ENCODE data around the gene TFAP2C. TPM values are rescaled to one million over a fixed set of nuclear protein-coding genes. Genes with fewer than 3 reads are reported as not detected.

TFAP2C gene
- total RNA-seq, 1 experiment from 2014 or later = 23.7 TPM

DNA sequence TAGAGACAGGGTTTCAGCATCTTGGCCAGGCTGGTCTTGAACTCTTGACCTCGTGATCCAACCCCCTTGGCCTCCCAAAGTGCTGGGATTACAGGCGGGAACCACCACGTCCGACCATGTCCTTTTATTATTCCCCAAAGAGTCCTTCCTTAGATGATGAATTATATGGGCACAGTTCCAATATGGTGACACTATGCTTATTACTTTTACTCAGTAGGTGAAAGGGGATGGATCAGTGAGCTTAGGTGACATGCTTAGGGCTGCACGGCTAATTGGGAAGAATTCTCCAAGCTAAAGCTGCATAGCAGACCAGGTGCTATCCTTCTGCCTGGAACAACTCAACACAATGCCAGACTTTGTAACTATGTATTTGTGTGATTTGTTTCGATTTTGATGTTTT is 38.2 kb upstream of the TFAP2C start:
- TF ChIP-seq, protein P1, sequence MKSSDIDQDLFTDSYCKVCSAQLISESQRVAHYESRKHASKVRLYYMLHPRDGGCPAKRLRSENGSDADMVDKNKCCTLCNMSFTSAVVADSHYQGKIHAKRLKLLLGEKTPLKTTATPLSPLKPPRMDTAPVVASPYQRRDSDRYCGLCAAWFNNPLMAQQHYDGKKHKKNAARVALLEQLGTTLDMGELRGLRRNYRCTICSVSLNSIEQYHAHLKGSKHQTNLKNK (CRISPR knock-in tag; IDR thresholded peaks at IDR 0.05) = no peak
- TF ChIP-seq, protein P2, sequence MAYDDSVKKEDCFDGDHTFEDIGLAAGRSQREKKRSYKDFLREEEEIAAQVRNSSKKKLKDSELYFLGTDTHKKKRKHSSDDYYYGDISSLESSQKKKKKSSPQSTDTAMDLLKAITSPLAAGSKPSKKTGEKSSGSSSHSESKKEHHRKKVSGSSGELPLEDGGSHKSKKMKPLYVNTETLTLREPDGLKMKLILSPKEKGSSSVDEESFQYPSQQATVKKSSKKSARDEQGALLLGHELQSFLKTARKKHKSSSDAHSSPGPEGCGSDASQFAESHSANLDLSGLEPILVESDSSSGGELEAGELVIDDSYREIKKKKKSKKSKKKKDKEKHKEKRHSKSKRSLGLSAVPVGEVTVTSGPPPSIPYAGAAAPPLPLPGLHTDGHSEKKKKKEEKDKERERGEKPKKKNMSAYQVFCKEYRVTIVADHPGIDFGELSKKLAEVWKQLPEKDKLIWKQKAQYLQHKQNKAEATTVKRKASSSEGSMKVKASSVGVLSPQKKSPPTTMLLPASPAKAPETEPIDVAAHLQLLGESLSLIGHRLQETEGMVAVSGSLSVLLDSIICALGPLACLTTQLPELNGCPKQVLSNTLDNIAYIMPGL (CRISPR knock-in tag; IDR thresholded peaks at IDR 0.05) = no peak
- no peak for TF ChIP-seq ELF4 (CRISPR knock-in tag; IDR thresholded peaks at IDR 0.05; ENCODE audit: low read depth)
- H3K27me3 Mint-ChIP-seq (ENCODE audit: low read depth) = no peaks in the 10 kb centered on the region
- no peak overlapping the region for H3K27ac Mint-ChIP-seq
- ATAC-seq (no peak), DNase-seq (ENCODE audit: low spot score) (no peak)
- 0 out of 2 replicates have a peak, but pooled peaks cover 3% of the 10 kb centered on the region for H3K36me3 Mint-ChIP-seq
- peaks cover 6% of the 10 kb centered on the region for H3K9me3 Mint-ChIP-seq
- H3K4me1 Mint-ChIP-seq = peaks cover 31% of the 10 kb centered on the region
- ChIA-PET CTCF (no interaction called here), POLR2A (interaction anchor here (0.5 kb wide), 1 partner anchor 391 kb away, joined by 6 read pairs; no protein-coding TSS in a partner anchor)
- no peak overlapping the region for H3K4me3 Mint-ChIP-seq

DNA sequence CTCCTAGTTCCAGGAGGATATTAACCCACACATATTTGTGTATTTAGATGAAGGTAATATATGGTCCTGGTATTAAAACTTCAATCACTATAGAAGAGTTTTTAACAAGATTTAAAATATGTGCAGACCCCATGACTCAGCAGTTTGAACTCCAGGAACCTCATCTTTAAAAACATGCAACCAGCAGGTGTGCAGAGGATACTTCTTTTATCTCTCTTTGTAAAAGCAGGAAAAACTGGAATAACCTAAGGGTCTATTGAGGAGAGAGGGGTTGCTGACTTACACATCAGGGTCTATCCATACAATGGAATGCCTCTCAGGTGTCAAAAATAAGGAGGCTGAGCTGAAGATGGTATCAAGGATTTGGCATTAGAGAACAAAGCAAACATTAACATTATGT is 36.9 kb upstream of the TFAP2C start:
- Mint-ChIP-seq H3K27ac (no peak overlapping the region), H3K9me3 (peaks cover 6% of the 10 kb centered on the region), H3K27me3 (ENCODE audit: low read depth) (no peaks in the 10 kb centered on the region), H3K4me1 (peaks cover 36% of the 10 kb centered on the region), H3K36me3 (0 out of 2 replicates have a peak, but pooled peaks cover 3% of the 10 kb centered on the region), H3K4me3 (no peak overlapping the region)
- ChIA-PET CTCF (no interaction called here), POLR2A (no interaction called here)
- ATAC-seq (no peak), DNase-seq (ENCODE audit: low spot score) (no peak)
- no peak for TF ChIP-seq OVOL2 (CRISPR knock-in tag; IDR thresholded peaks at IDR 0.05; ENCODE audit: borderline replicate concordance)

DNA sequence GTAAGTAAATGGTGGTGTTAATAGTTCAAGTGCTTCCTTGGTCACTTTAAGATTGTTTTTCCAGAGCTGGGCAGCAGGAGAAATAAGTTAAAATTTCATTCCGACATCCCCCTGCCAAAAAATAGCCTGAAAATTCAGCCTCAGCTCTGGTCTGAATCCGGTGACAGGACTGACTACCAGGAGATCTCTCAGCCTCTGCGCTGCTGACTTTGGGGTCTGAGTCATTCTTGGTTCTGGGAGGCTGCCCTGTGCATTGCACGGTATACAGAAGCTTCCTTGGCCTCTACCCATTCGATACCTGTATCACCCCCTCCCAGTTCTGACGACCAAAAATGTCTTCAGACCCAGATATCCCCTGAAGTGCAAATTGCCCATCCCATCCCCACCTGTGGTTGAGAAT is 36.3 kb upstream of the TFAP2C start:
- no peak for ATAC-seq
- TF ChIP-seq, protein P3, sequence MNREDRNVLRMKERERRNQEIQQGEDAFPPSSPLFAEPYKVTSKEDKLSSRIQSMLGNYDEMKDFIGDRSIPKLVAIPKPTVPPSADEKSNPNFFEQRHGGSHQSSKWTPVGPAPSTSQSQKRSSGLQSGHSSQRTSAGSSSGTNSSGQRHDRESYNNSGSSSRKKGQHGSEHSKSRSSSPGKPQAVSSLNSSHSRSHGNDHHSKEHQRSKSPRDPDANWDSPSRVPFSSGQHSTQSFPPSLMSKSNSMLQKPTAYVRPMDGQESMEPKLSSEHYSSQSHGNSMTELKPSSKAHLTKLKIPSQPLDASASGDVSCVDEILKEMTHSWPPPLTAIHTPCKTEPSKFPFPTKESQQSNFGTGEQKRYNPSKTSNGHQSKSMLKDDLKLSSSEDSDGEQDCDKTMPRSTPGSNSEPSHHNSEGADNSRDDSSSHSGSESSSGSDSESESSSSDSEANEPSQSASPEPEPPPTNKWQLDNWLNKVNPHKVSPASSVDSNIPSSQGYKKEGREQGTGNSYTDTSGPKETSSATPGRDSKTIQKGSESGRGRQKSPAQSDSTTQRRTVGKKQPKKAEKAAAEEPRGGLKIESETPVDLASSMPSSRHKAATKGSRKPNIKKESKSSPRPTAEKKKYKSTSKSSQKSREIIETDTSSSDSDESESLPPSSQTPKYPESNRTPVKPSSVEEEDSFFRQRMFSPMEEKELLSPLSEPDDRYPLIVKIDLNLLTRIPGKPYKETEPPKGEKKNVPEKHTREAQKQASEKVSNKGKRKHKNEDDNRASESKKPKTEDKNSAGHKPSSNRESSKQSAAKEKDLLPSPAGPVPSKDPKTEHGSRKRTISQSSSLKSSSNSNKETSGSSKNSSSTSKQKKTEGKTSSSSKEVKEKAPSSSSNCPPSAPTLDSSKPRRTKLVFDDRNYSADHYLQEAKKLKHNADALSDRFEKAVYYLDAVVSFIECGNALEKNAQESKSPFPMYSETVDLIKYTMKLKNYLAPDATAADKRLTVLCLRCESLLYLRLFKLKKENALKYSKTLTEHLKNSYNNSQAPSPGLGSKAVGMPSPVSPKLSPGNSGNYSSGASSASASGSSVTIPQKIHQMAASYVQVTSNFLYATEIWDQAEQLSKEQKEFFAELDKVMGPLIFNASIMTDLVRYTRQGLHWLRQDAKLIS (CRISPR knock-in tag; IDR thresholded peaks at IDR 0.05; ENCODE audit: borderline replicate concordance) = no peak
- TF ChIP-seq, protein P4, sequence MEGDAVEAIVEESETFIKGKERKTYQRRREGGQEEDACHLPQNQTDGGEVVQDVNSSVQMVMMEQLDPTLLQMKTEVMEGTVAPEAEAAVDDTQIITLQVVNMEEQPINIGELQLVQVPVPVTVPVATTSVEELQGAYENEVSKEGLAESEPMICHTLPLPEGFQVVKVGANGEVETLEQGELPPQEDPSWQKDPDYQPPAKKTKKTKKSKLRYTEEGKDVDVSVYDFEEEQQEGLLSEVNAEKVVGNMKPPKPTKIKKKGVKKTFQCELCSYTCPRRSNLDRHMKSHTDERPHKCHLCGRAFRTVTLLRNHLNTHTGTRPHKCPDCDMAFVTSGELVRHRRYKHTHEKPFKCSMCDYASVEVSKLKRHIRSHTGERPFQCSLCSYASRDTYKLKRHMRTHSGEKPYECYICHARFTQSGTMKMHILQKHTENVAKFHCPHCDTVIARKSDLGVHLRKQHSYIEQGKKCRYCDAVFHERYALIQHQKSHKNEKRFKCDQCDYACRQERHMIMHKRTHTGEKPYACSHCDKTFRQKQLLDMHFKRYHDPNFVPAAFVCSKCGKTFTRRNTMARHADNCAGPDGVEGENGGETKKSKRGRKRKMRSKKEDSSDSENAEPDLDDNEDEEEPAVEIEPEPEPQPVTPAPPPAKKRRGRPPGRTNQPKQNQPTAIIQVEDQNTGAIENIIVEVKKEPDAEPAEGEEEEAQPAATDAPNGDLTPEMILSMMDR (IDR thresholded peaks at IDR 0.05) = no peak
- TF ChIP-seq CREM (CRISPR knock-in tag; IDR thresholded peaks at IDR 0.05) (no peak), SMAD4 (CRISPR knock-in tag; IDR thresholded peaks at IDR 0.05) (no peak), FOXP1 (CRISPR knock-in tag; IDR thresholded peaks at IDR 0.05; ENCODE audit: borderline replicate concordance) (no peak), MXD4 (CRISPR knock-in tag; IDR thresholded peaks at IDR 0.05; ENCODE audit: borderline replicate concordance) (no peak), TEAD4 (CRISPR knock-in tag; IDR thresholded peaks at IDR 0.05) (no peak), MYBL2 (CRISPR knock-in tag; IDR thresholded peaks at IDR 0.05) (no peak), SMAD3 (CRISPR knock-in tag; IDR thresholded peaks at IDR 0.05; ENCODE audit: borderline replicate concordance) (no peak), ZNF263 (CRISPR knock-in tag; IDR thresholded peaks at IDR 0.05; ENCODE audit: low read depth) (no peak)
- TF ChIP-seq, protein P5, sequence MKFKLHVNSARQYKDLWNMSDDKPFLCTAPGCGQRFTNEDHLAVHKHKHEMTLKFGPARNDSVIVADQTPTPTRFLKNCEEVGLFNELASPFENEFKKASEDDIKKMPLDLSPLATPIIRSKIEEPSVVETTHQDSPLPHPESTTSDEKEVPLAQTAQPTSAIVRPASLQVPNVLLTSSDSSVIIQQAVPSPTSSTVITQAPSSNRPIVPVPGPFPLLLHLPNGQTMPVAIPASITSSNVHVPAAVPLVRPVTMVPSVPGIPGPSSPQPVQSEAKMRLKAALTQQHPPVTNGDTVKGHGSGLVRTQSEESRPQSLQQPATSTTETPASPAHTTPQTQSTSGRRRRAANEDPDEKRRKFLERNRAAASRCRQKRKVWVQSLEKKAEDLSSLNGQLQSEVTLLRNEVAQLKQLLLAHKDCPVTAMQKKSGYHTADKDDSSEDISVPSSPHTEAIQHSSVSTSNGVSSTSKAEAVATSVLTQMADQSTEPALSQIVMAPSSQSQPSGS (CRISPR knock-in tag; IDR thresholded peaks at IDR 0.05; ENCODE audit: borderline replicate concordance, low read depth) = no peak
- TF ChIP-seq, protein P6, sequence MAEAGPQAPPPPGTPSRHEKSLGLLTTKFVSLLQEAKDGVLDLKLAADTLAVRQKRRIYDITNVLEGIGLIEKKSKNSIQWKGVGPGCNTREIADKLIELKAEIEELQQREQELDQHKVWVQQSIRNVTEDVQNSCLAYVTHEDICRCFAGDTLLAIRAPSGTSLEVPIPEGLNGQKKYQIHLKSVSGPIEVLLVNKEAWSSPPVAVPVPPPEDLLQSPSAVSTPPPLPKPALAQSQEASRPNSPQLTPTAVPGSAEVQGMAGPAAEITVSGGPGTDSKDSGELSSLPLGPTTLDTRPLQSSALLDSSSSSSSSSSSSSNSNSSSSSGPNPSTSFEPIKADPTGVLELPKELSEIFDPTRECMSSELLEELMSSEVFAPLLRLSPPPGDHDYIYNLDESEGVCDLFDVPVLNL (CRISPR knock-in tag; IDR thresholded peaks at IDR 0.05; ENCODE audit: borderline replicate concordance, low read depth) = no peak
- TF ChIP-seq, protein P7, sequence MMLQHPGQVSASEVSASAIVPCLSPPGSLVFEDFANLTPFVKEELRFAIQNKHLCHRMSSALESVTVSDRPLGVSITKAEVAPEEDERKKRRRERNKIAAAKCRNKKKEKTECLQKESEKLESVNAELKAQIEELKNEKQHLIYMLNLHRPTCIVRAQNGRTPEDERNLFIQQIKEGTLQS (CRISPR knock-in tag; conservative IDR thresholded peaks at IDR 0.05) = no peak
- TF ChIP-seq, protein P8, sequence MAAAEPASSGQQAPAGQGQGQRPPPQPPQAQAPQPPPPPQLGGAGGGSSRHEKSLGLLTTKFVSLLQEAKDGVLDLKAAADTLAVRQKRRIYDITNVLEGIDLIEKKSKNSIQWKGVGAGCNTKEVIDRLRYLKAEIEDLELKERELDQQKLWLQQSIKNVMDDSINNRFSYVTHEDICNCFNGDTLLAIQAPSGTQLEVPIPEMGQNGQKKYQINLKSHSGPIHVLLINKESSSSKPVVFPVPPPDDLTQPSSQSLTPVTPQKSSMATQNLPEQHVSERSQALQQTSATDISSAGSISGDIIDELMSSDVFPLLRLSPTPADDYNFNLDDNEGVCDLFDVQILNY (CRISPR knock-in tag; IDR thresholded peaks at IDR 0.05) = no peak
- TF ChIP-seq, protein P9, sequence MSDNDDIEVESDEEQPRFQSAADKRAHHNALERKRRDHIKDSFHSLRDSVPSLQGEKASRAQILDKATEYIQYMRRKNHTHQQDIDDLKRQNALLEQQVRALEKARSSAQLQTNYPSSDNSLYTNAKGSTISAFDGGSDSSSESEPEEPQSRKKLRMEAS (CRISPR knock-in tag; IDR thresholded peaks at IDR 0.05) = no peak

More for the DNA sequence above, 36.3 kb upstream of the TFAP2C start:
- CTCF ChIA-PET = no interaction called here
- no peaks in the 10 kb centered on the region for H3K27me3 Mint-ChIP-seq (ENCODE audit: low read depth)
- 0 out of 2 replicates have a peak, but pooled peaks cover 3% of the 10 kb centered on the region for H3K36me3 Mint-ChIP-seq
- H3K4me3 Mint-ChIP-seq = no peak overlapping the region
- peaks cover 6% of the 10 kb centered on the region for H3K9me3 Mint-ChIP-seq
- peaks cover 34% of the 10 kb centered on the region for H3K4me1 Mint-ChIP-seq
- POLR2A ChIA-PET = no interaction called here
- no peak overlapping the region for H3K27ac Mint-ChIP-seq
- no peak for DNase-seq (ENCODE audit: low spot score)
